ENCODE measurements around the gene XRCC6.

DNA sequence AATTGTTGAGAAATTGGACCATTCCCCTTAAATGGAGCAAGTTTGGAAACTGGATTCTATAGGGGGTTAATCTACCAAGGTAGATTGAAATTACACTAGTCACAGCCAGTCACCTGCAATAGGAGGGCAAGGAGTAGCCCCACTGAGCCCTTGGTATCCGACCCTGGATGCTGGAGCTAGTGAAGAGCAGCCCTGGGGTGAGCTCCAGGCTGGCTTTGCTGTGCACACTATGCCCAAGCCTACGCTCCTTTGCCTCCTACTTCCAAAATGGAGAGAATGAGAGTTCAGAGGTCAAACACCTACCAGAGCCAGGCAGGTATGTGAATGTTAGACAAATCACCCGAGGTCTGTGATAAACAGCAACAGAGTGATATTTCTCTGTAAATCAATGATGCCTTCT, 43.9 kb downstream of the XRCC6 start:
- TF ChIP-seq CTCF (IDR thresholded peaks at IDR 0.05) (no peak), EP300 (IDR thresholded peaks at IDR 0.05) (no peak)
